SK-N-SH treated with all-trans-retinoic acid at 6 μM for 48 hours (cell line): ENCODE results near the gene PTGS1.

Experiments used
- ATAC-seq: fragments of 200-7000 bp; cut with Tn5 transposase; 3 replicates; pipeline ENCODE4 v1.9.1; 2020; ENCODE audit warnings: mild to moderate bottlenecking, moderate library complexity
- ARNTL ChIP-seq: fragments of 450-650 bp; formaldehyde crosslinking; IDR thresholded peaks from 2 replicates; pipeline ENCODE4 v1.5.0; 2020; ENCODE audit warnings: low read depth, mild to moderate bottlenecking, moderate library complexity, borderline replicate concordance
- BACH2 ChIP-seq: fragments of 250-450 bp; sonication (Bioruptor Pico); IDR thresholded peaks from 2 replicates; pipeline ENCODE4 v1.9.0; 2021; ENCODE audit warnings: mild to moderate bottlenecking, borderline replicate concordance
- CREB5 ChIP-seq: fragments of 250-450 bp; sonication (Bioruptor Pico); IDR thresholded peaks from 2 replicates; pipeline ENCODE4 v1.5.1; 2020; ENCODE audit warnings: low read depth, mild to moderate bottlenecking, moderate library complexity
- CSDC2 ChIP-seq: fragments of 250-450 bp; sonication (Bioruptor Pico); IDR thresholded peaks from 2 replicates; pipeline ENCODE4 v1.5.0; 2020; ENCODE audit warnings: mild to moderate bottlenecking, moderate library complexity
- ESRRG ChIP-seq: fragments of 250-450 bp; sonication (Bioruptor Pico); IDR thresholded peaks from 2 replicates; pipeline ENCODE4 v1.6.1; 2021; ENCODE audit warnings: mild to moderate bottlenecking
- GLIS3 ChIP-seq: fragments of 250-450 bp; sonication (Bioruptor Pico); IDR thresholded peaks from 2 replicates; pipeline ENCODE4 v1.5.0; 2020; ENCODE audit warnings: mild to moderate bottlenecking, moderate library complexity
- ISL1 ChIP-seq: fragments of 250-450 bp; sonication (Bioruptor Pico); IDR thresholded peaks from 2 replicates; pipeline ENCODE4 v2.1.2; 2022; ENCODE audit warnings: mild to moderate bottlenecking, moderate library complexity
- PPARA ChIP-seq: fragments of 250-450 bp; sonication (Bioruptor Pico); IDR thresholded peaks from 2 replicates; pipeline ENCODE4 v1.5.0; 2020; ENCODE audit warnings: mild to moderate bottlenecking, borderline replicate concordance
- RARB ChIP-seq: fragments of 250-450 bp; sonication (Bioruptor Pico); IDR thresholded peaks from 2 replicates; pipeline ENCODE4 v1.8.0; 2021; ENCODE audit warnings: mild to moderate bottlenecking, moderate library complexity
- TCF4 ChIP-seq: fragments of 250-450 bp; sonication (Bioruptor Pico); IDR thresholded peaks from 2 replicates; pipeline ENCODE4 v1.8.0; 2021; ENCODE audit warnings: mild to moderate bottlenecking, moderate library complexity, borderline replicate concordance
- TOX ChIP-seq: fragments of 250-450 bp; sonication (Bioruptor Pico); IDR thresholded peaks from 2 replicates; pipeline ENCODE4 v1.8.0; 2021; ENCODE audit warnings: mild to moderate bottlenecking, moderate library complexity, borderline replicate concordance
- ZC3H10 ChIP-seq: fragments of 250-450 bp; sonication (Bioruptor Pico); IDR thresholded peaks from 2 replicates; pipeline ENCODE4 v1.5.1; 2021; ENCODE audit warnings: mild to moderate bottlenecking, moderate library complexity
- ZFP3 ChIP-seq: fragments of 250-450 bp; sonication (Bioruptor Pico); IDR thresholded peaks from 2 replicates; pipeline ENCODE4 v1.5.0; 2020; ENCODE audit warnings: mild to moderate bottlenecking, moderate library complexity
- ZNF565 ChIP-seq: fragments of 450-650 bp; formaldehyde crosslinking; conservative IDR thresholded peaks from 2 replicates; pipeline ENCODE4 v1.5.0; 2020; ENCODE audit warnings: low read depth, mild to moderate bottlenecking, moderate library complexity
- ZNF70 ChIP-seq: fragments of 450-650 bp; formaldehyde crosslinking; IDR thresholded peaks from 2 replicates; pipeline ENCODE4 v1.5.0; 2020; ENCODE audit warnings: mild to moderate bottlenecking, moderate library complexity
- ZNF8 ChIP-seq: fragments of 450-650 bp; formaldehyde crosslinking; IDR thresholded peaks from 2 replicates; pipeline ENCODE4 v1.5.0; 2020; ENCODE audit warnings: mild to moderate bottlenecking, moderate library complexity
- TF ChIP-seq, protein P1 (sequence below): fragments of 250-450 bp; sonication (Bioruptor Pico); IDR thresholded peaks from 2 replicates; pipeline ENCODE4 v1.8.0; 2021; ENCODE audit warnings: low read depth, mild to moderate bottlenecking, moderate library complexity, borderline replicate concordance
- TF ChIP-seq, protein P2 (sequence below): fragments of 250-450 bp; sonication (Bioruptor Pico); IDR thresholded peaks from 2 replicates; pipeline ENCODE4 v1.8.0; 2020; ENCODE audit warnings: mild to moderate bottlenecking, moderate library complexity, borderline replicate concordance
- TF ChIP-seq, protein P3 (sequence below): fragments of 250-450 bp; sonication (Bioruptor Pico); IDR thresholded peaks from 2 replicates; pipeline ENCODE4 v1.5.1; 2021; ENCODE audit warnings: mild to moderate bottlenecking, moderate library complexity

The PTGS1 gene

GRCh38 chr9:122336866-122337555 lies 33.8 kb upstream of the PTGS1 start:
- no peak for ATAC-seq
- TF ChIP-seq ZNF565 (no peak), TCF4 (CRISPR knock-in tag) (no peak), ISL1 (CRISPR knock-in tag) (no peak), GLIS3 (CRISPR knock-in tag) (no peak), PPARA (CRISPR knock-in tag) (no peak), CSDC2 (CRISPR knock-in tag) (no peak)

DNA sequence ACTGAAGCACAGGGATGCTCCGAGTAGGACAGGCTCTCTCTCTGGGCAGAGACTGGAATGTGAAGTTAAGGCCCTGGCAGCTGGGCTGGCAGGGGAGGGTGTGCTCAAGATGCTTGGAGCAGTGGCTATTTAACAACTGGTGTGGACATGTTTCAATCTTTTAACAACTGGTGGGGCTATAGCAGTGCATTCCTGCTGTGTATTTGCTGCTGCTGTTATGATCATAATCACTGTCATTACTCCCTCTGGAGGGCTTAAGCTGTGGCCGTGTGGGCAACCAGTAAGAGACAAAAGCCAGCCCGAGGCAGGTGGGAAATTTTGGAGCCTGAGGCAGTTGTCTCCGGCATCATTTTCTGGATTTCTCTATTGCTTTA lies 33.3 kb upstream of the PTGS1 start:
- no peak for ATAC-seq
- TF ChIP-seq ZNF70 (CRISPR knock-in tag) (no peak), ARNTL (no peak), ISL1 (CRISPR knock-in tag) (no peak), ESRRG (CRISPR knock-in tag) (no peak), BACH2 (no peak), GLIS3 (CRISPR knock-in tag) (no peak), ZFP3 (CRISPR knock-in tag) (no peak), TCF4 (CRISPR knock-in tag) (no peak), CREB5 (no peak), PPARA (CRISPR knock-in tag) (no peak)
- TF ChIP-seq, protein P1, sequence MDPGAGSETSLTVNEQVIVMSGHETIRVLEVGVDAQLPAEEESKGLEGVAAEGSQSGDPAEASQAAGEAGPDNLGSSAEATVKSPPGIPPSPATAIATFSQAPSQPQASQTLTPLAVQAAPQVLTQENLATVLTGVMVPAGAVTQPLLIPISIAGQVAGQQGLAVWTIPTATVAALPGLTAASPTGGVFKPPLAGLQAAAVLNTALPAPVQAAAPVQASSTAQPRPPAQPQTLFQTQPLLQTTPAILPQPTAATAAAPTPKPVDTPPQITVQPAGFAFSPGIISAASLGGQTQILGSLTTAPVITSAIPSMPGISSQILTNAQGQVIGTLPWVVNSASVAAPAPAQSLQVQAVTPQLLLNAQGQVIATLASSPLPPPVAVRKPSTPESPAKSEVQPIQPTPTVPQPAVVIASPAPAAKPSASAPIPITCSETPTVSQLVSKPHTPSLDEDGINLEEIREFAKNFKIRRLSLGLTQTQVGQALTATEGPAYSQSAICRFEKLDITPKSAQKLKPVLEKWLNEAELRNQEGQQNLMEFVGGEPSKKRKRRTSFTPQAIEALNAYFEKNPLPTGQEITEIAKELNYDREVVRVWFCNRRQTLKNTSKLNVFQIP (CRISPR knock-in tag): no peak
- TF ChIP-seq, protein P2, sequence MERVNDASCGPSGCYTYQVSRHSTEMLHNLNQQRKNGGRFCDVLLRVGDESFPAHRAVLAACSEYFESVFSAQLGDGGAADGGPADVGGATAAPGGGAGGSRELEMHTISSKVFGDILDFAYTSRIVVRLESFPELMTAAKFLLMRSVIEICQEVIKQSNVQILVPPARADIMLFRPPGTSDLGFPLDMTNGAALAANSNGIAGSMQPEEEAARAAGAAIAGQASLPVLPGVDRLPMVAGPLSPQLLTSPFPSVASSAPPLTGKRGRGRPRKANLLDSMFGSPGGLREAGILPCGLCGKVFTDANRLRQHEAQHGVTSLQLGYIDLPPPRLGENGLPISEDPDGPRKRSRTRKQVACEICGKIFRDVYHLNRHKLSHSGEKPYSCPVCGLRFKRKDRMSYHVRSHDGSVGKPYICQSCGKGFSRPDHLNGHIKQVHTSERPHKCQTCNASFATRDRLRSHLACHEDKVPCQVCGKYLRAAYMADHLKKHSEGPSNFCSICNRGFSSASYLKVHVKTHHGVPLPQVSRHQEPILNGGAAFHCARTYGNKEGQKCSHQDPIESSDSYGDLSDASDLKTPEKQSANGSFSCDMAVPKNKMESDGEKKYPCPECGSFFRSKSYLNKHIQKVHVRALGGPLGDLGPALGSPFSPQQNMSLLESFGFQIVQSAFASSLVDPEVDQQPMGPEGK (CRISPR knock-in tag): no peak
- TF ChIP-seq, protein P3, sequence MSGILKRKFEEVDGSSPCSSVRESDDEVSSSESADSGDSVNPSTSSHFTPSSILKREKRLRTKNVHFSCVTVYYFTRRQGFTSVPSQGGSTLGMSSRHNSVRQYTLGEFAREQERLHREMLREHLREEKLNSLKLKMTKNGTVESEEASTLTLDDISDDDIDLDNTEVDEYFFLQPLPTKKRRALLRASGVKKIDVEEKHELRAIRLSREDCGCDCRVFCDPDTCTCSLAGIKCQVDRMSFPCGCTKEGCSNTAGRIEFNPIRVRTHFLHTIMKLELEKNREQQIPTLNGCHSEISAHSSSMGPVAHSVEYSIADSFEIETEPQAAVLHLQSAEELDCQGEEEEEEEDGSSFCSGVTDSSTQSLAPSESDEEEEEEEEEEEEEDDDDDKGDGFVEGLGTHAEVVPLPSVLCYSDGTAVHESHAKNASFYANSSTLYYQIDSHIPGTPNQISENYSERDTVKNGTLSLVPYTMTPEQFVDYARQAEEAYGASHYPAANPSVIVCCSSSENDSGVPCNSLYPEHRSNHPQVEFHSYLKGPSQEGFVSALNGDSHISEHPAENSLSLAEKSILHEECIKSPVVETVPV (CRISPR knock-in tag): no peak
- TF ChIP-seq, all 23 proteins: peak for 0

GRCh38 chr9:122338536-122338935 lies 32.3 kb upstream of the PTGS1 start:
- no peak for ATAC-seq
- no peak for TF ChIP-seq ARNTL
- TF ChIP-seq RARB (CRISPR knock-in tag): no peak
- TF ChIP-seq, protein P1 (CRISPR knock-in tag): no peak
- no peak for TF ChIP-seq TCF4 (CRISPR knock-in tag)
- TF ChIP-seq ESRRG (CRISPR knock-in tag): no peak
- TF ChIP-seq, all 23 proteins: peak for 0

DNA sequence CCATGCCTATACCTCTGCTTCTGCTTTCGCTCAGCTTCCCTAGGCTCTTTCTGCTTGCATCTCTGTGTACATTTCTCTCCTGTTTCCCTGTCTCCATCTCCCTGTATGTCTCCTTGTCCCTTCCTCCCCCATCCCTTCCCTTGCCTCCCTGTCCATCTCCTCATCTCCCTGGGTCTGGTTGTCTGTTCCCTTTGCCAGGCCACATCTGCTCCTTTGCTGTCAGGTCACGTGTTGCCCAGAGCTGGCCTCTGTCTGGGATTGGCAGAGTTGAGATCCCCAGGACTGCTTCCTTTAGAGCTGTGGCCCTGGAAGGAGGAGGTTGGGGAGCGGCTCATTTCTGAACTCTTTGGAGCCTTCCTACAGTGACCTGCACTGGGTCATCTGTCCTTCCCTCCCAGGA lies 31.8 kb upstream of the PTGS1 start:
- ATAC-seq: peak; percentile 47
- TF ChIP-seq TOX (CRISPR knock-in tag) (no peak), ZNF8 (CRISPR knock-in tag) (no peak), RARB (CRISPR knock-in tag) (no peak), ZC3H10 (no peak), CREB5 (no peak), ARNTL (no peak), GLIS3 (CRISPR knock-in tag) (no peak), ZNF70 (CRISPR knock-in tag) (no peak), BACH2 (no peak), PPARA (CRISPR knock-in tag) (no peak), ZNF565 (no peak), ZFP3 (CRISPR knock-in tag) (no peak), ISL1 (CRISPR knock-in tag) (no peak)
- TF ChIP-seq, protein P1 (CRISPR knock-in tag): no peak
